H1 (cell line): Measurements from ENCODE around the gene SLC39A11. TPM values are rescaled to one million over a fixed set of nuclear protein-coding genes. Genes with fewer than 3 reads are reported as not detected.

Experiments used
- YY1 ChIP-seq: IDR thresholded peaks from 2 replicates; pipeline ENCODE4 v1.6.1; 2011; ENCODE audit warnings: low read depth, mild to moderate bottlenecking, low read length
- polyA plus RNA-seq, 7 experiments: library from polyadenylated mRNA; depleted of rRNA in 3 of 7; stranded (reverse) in 5 of 7; unstranded in 2 of 7; fragments of >200 nt in 5 of 7; fragments of 200-250 nt in 2 of 7; gene quantifications; 1 replicate in 5 of 7; 2 replicates in 1 of 7; 4 replicates in 1 of 7; pipeline versions ENCODE4 v1.2.1 to v1.2.3, GENCODE V29; 2011 to 2013; ENCODE audit warnings: missing spikeins in 2 of 7, mixed read lengths in 2 of 7
- total RNA-seq: library from RNA; stranded (reverse); fragmentation: NEBNext Ultra II Directional; extraction: Animal tissue kit (Norgen Biotek cat#: 25700); gene quantifications from 2 replicates; pipeline ENCODE4 v1.2.1, GENCODE V29; 2021

Gene SLC39A11
- total and polyA plus RNA-seq, 2 of the 8 experiments (the other 6 are each of a cell fraction or from before 2014, with no cell fraction given), result 12.2 to 19.6 TPM

- TF ChIP-seq YY1, result no peak
These were observed 246.1 kb downstream of the SLC39A11 start (continued) for GRCh38 chr17:72846399-72846798.
